A172 (cell line): ENCODE measurements around the gene GSK3B. TPM values are rescaled to one million over a fixed set of nuclear protein-coding genes. Genes with fewer than 3 reads are reported as not detected.

Experiments
- DNase-seq: peaks from one replicate; pipeline ENCODE4 v3.0.0-alpha.2; 2015; ENCODE audit warnings: low spot score
- total RNA-seq: library from RNA; depleted of rRNA; stranded (reverse); fragments of >200 nt; shearing (Covaris generic); gene quantifications from 2 replicates; pipeline ENCODE4 v1.2.3, GENCODE V29; 2014; rRNA removed

Gene GSK3B
- 50.1 and 61.7 TPM in 2 replicates for total RNA-seq

DNA sequence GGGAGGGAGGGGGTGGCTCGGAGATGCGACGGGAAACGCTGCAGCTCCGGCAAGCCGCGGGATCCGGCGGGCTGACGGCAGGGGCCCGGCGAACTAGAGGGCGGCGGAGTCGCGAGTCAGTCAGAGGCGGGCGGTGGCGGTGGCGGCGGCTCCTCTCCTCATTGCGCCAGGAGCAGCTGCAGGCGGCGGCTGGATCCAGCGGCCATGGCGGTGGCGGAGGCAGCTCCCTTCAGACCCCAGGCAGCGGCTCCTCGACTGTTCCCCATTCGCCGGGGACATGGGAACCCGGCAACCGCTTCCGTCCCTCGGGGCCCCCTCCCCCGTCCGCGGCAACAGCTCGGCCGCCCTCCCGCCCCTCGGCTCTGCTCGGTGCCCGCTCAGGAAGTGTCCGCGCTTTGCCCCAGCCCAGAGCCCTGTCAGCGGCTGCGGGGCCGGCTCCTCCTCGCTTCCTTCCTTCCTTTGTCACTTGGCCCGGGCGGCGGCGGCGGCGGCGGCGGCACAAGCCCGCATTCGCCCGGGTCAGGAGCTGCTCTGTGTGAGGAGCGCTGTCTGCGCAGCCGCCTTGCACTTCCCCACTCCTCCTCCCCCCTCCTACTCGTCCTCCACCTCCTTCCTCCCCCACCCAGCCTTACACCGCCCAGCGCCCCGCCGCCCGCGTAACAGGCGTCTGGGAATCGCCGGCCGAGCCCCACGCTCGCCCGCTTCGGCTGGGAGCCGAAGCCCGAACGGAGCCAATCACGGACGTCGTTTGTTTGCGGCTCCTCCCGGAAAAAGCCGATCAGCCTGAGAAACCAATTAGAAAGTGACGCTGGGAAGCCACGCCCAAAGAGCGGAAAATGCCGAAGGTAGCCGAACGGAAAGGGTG is at the start of gene GSK3B:
TSS of gene GSK3B (minus strand) at position 537 of the 865 bp plus-strand sequence. CDS start 1,013 bp downstream, outside the sequence.
- peak; percentile 54 for DNase-seq

DNA sequence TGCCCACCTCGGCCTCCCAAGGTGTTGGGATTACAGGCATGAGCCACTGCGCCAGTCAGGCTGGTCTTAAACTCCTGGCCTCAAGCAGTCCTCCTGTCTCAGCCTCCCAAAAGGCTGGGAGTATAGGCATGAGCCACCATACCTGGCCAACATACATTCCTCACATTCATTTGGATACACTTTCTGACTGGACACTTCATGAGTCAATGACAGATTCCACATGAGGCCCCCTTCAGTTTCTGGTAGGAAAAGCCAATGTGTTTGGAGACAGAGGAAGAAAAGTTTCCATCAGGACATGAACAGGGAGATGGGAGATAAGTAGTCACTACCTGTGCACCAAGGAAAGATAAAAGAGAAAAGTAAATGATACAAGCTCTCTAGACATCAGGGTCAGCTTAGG is 49.4 kb upstream of the GSK3B start:
- no peak for DNase-seq

DNA sequence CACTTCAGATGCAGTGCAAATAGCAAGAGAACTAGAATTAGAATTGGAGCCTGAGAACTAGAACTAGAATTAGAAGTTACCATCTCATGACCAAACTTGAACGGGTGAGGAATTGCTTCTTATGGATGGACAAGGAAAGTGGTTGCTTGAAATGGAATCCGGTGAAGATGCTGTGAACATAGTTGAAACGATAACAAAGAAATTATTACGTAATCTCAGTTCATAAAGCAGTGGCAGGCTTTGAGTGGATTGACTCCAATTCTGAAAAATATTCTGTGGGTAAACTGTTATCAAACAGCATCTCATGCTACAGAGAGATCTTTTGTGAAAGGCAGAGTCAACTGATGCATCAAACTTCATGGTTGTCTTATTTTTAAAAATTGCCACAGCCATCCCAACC is 48.0 kb upstream of the GSK3B start:
- no peak for DNase-seq

DNA sequence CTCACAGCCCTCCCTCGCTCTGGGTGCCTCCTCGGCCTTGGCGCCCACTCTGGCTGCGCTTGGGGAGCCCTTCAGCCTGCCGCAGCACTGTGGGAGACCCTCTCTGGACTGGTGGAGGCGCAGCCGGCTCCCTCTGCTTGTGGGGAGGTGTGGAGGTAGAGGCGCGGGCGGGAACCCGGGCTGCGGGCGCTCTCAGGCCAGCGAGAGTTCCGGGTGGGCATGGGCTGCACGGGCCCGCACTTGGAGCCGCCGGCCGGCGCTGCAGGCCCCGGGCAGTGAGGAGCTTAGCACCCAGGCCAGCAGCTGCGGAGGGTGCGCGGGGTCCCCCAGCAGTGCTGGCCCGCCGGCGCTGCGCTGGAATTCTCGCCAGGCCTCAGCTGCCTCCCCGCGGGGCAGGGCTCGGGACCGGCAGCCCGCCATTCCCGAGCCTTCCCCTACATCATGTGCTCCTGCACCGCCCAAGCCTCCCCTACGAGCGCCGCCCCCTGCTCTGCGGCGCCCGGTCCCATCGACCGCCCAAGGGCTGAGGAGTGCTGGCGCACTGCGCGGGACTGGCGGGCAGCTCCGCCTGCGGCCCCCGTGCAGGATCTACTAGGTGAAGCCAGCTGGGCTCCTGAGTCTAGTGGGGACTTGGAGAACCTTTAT is 46.0 kb upstream of the GSK3B start:
- DNase-seq, result no peak

DNA sequence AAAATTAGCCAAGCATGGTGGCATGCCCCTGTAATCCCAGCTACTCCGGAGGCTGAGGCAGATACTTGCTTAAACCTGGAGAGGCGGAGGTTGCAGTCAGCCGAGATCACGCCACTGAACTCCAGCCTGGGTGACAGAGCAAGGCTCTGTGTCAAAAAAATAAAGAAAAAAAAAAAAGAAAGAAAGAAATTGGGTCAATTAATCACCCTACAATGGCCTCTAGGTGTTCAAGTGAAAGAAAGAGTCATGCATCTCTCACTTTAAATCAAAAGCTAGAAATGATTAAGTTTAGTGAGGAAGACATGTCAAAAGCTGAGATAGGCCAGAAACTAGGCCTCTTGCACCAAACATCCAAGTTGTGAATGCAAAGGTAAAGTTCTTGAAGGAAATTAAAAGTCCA is 44.9 kb upstream of the GSK3B start:
- DNase-seq, result no peak

DNA sequence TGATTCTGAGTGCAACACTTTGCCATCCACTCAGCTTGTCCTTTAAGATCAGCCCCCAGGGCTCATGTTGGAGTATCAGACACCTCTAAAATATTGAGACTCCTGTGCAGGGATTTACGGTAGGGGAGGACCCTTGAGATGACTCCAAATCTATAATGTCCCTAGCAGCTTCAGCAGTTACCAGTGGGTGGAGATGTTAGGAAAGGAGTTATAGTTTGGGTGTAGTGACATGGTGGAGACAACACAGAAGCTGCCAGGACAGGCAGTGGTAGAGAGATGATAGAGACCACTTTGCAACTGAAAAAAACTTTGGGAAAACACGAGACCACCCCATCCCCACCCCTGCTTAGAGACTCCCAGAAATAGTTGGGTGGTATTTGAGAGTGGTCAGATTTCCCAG is 43.3 kb upstream of the GSK3B start:
- DNase-seq, result no peak

DNA sequence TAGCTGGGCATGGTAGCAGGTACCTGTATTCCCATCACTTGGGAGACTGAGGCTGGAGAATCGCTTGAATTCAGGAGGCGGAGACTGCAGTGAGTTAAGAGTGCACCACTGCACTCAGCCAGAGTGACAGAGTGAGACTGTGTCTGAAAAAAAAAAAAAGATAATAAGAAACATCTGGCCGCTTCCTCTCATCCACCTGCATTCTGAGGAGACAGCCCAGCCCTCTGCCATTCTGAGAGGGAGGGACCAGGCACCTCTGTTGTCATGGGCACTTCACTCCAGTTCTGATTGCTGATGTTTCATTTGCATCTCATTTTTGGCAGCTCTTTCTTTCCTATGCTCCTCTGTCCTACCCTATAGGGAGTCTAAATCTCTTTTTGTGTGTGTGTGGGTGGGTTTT is 36.4 kb upstream of the GSK3B start:
- no peak for DNase-seq

DNA sequence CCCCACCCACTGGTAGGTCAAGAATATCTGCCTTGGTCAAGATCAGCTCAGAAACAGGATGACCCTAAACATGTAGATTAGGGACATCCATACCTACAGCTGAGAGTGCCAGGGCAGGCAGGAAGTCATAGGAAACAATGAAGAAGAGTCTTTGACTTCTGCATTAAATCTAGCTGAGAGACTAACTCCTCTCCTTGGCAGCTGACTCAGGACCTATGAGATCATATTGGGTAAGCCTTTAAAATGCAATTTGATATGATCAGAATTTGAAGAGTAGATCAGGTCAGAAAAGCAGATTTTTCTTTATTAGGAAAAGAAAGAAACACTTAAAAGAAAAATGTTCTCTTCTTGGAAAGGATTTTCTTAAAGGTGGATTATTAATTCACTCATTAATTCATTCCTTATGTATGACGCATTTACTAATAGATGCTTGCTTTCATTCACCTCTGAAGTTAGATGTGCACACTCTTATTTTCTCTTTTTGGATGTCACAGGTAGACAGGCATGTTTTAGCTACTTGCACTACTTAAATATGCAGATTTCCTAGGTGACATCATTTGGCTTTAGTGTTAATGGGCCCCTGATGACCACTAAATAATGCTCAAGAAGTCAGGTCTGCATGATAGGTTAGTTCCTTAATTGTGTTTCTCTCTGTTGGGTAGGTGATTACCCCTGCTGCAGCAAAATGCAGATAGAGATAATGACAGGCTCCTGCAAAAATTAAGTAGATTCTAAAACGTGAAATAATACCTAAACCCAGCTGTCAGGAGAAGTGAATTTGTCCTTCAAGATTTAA is 35.7 kb upstream of the GSK3B start:
- no peak for DNase-seq

DNA sequence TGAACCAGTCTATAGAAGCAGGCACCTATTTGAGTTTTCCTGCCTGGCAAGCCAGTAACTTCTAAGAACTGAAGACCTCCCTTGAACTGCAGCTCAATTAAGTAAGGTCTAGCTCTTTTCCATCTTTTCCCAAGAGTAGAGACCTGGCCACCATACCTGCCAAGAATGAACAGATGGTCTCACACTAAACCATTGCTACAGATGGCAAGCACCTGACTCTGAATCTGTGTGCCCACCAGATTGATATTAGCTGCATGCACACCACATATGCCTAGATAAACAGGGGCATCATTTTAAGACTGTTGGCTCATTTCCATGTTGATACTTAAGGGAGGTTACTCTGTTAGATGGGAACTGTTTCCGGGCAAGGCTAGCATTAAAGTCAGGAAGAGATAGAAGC is 34.8 kb upstream of the GSK3B start:
- no peak for DNase-seq

DNA sequence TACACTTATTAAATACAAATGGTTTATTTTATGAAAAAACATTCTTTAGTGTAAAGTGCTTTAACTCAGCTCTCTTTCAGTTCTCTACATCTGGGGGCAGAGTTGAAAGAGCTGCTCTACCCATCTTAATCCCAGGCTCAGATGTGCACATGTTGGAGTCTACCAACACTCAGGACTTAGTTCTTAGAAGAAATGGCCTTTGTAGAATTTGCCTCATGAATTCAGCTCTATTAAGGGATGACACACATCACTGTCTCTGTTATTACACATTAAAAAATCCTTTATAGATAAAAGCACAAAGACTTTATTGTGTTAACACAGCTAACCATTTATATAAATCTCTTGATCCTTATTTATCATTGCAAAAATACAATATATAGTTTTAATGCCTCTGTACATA is 31.7 kb upstream of the GSK3B start:
- DNase-seq, result no peak

DNA sequence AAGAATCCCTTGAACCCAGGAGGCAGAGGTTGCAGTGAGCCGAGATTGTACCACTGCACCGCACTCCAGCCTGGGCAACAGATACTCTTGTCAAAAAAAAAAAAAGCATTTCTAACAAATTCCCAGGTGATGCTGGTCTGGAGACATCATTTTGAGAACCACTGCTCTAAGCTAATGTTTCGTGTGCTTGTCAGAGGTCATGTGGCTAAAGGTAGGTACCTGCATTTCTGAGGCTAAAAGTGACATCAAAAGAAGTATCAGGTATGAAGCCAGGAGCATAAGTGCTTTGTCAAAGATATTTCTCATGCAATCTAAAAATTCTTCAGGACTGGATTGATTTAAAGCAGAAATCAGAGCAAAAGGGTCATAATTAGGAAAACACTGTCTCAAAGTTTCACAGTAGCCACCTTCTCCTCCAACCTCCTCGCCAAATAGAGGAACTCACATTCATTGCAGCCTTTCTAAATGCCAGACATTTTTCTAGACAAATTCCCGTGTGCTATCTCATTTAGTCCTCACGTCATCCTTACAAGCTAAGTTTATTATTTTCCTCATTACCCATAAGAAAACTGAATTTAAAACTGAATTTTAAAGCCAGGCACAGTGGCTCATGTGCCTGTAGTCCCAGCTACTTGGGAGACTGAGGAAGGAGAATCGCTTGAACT is 25.7 kb upstream of the GSK3B start:
- DNase-seq, result no peak

DNA sequence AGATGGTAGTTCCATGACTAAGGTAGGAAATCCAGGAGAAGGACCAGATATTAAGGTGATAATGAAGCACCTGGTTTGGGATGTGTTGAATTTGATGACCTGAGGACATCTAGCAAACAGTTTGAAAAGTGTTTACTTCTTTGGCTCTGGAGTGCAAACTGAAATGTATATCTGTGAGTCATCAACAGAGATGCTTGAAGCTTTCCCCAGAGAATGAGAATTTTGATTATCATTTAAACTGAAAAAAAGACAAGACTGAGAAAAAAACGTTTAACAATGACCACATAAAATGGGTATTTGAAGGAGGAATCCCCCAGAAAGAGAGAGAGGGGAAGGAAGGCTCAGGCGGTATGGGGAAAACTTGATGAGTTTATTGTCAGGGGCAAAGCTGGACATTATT is 20.7 kb upstream of the GSK3B start:
- DNase-seq, result no peak

DNA sequence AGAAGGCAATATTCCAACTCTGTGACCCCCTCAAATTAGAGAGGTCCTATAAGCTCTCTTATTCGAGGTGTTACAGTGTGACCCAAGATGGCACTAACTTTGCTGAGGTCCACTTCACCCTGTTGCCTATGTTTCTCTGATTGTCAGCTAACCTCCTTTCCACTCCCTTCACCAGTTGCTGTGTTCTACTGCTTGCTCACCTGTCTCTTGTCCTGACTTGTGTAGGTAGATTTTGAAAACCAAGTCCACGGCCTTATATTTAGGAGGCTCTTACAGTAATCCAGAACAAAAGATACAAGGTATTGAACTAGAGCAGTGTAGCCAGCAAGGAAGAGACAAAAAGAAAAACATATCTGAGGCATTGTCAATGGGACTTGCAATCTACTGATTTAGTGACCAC is 20.1 kb upstream of the GSK3B start:
- no peak for DNase-seq

DNA sequence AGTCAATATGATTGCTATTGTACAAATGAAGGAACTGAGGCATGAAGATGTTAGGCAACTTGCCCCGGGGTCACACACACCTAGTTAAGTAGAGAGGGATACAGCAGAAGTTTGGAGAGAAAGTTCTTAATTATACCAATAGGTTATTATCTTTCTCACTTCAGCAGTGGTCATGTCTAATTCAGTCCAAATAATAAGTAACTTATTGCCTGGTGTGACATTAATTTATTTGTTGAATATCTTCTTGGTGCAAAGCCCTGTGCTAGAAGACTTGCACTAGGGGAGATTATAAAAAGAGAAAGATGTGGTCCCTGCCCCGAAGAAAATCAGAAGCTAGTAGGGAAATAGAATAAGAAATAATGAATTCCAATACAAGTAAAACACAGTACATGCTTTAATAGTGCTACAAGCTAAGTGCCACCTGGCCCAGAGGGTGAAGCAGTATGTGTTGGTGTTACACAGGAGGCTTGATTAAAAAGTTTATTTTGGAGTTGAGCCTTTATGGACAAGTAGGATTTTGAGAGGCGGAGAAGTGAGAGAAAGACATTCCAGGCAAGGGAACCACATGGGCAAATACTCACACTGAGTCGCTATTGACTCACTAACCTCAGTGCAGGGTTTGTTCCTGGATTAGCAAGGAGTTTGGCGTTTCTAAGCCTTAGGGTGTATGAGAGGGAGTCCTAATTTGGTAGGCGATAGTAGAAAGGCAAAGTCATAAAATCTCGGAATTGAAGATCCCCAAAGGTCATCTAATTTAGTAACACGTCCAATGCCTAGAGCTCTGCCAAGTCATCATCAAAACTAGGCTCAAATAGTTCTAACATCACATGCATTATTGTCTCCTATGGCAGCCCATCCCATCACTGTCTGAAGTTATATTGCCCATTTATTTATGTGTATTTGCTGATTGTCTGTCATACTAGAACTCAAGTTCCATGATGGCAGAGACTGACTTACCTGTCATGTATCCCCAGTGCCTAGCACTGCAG is 19.2 kb upstream of the GSK3B start:
- peak; percentile 72 for DNase-seq

DNA sequence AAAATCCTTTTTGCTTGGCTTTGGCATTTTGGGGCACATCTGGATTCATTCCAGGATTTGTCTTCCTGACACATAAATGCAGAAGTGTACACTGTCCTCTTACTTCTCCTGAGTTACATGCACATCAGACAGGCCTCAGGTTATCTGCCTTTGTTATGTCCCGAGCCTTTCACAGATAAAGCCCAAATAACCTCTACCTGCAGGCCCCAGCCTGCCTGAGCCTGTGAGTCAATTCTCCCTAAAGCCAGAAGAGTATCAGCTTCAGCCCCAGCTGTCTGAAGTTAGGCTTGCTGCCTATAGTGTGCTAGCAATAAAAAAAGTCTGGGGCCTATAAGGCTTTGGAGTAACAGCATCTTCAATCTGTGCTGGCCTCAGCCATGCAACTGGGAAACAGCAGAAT is 17.7 kb upstream of the GSK3B start:
- DNase-seq, result no peak

DNA sequence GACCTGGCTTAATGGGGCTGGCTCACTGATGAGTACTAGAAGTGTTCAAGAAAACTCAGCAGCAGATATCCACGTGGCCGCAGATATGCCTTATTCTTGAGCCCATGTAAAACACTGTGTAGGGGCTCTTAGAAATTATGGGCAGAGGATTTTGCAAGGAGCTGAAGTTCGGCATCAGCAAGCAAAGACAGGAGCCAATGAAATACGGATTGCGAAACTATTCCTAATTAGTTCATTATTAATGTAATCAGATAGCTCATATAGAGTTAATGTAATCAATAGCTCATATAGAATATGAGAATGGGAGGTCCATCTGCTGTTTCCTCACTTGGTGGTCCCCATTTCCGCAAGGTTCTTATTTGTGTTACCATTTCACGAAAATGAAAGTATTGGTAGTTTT is 9.0 kb upstream of the GSK3B start:
- DNase-seq, result no peak

DNA sequence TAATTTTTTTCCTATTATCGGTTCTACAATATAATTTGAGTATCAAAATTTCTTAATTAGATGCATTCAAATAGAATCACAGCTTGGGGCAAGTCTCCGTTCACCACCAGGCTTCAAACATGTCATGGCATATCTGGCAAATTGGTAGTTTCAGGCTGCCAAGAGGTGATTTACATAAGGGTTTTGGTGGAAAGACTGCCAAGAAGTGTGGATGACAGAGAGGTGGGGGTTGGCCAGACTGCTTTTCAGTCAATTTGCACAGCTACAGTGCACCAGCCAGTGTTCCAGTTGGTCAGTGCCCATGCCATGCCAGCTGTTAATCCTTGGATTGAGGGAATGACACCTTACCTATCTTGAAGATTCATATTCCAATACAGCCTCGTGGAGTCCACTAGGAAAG is 8.4 kb upstream of the GSK3B start:
- DNase-seq, result no peak

DNA sequence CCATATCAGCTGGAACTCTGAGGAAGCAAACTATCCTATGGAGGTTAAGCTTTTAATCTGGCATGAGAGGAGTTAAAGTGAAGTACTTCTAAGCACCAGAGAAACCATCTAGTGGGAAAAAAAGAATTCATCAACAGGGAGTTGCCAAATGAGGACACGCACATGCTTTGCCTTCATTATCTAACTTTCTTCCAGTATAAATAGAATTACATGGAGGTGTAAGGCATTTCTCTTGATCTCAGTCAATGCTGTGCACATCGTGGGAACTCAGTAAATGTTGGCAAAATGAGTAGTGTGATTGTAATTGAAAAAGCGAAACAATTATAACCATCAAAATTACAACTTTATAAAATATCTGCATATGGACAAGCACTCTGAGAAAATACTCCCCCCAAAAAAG is 8.0 kb upstream of the GSK3B start:
- DNase-seq, result no peak

DNA sequence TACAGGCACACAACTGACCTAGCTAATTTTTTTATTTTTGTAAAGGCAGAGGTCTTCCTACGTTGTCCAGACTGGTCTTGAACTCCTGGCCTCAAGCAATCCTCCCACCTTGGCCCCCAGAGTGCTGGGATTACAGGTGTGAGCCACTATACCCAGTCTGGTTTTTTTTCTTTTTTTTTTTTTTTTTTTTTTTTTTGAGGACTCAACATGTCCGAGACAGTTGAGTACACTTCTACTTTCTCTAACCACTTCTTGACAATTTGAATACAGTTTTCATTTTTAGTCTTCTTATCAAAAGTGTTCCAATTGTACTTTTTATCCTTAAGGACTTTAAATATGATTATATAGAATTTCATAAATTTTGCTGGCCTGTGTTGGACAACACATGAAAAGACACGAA is 7.4 kb upstream of the GSK3B start:
- DNase-seq, result no peak

DNA sequence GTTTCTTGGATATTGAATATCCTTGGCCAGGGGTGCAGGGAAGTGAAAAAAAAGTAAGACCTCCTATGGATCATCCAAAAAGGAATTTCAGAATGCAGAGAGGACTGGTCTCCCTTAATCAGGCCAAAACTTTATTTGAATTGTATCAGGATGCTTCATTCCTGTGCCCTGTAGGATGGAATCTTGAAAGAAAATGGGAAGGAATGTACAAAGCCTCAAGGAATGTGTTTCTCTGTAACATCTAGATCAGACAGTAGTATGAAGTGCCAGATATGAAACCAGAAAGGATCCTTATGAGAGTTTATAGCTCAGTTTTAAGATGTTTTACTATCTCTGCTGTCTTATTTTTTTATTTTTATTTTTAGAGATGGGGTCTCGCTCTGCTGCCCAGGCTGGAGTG is 6.5 kb upstream of the GSK3B start:
- no peak for DNase-seq

DNA sequence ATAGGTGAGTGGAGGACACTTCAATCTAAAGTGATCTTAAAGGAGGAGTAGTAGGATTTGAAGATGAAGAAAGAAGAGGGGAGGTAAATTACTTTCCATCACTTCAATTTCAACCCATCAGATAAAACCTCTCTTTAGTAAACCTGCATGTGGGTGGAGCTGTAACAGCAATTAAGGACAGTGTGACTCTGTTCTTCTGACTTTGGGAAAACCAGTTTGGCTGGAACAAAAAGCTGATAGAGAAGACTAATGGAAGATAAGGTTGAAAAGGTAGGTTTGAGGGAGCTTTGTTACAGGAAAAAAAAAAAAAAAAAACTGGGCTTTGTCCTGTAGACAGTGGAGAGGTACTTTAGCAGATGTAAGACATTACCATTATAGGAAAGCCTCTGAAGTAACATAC is 4.5 kb upstream of the GSK3B start:
- DNase-seq, result no peak
